CD14-positive monocyte (primary cell): Measurements from ENCODE around the gene CCRL2. TPM values are rescaled to one million over a fixed set of nuclear protein-coding genes. Genes with fewer than 3 reads are reported as not detected.
A peak's percentile ranks its signal among the peaks of the same experiment; 100 is the strongest.

Source experiments
- DNase-seq, 3 donors: peaks; one replicate each; pipeline ENCODE4 v3.0.0-alpha.2; 2011 to 2022
- H2AFZ ChIP-seq: 2 replicates; pipeline ENCODE4 v1.6.0; 2012; ENCODE audit warnings: mild to moderate bottlenecking, low read depth, low read length, inconsistent platforms; ENCODE audit not compliant: insufficient read depth, poor library complexity, severe bottlenecking
- H3K27ac ChIP-seq, 2 donors: 1 replicate in 1 of 2; 2 replicates in 1 of 2; pipeline ENCODE4 v1.5.1; 2012 to 2013; ENCODE audit warnings: low read length in 2 of 2, control low read depth in 1 of 2, inconsistent platforms in 1 of 2, low read depth in 1 of 2, mild to moderate bottlenecking in 1 of 2
- H3K27me3 ChIP-seq, 2 donors: one replicate each; pipeline versions ENCODE4 v1.6.0 to v1.6.1; 2011 to 2013; ENCODE audit warnings: low read length in 2 of 2; ENCODE audit not compliant: control insufficient read depth in 2 of 2, insufficient read depth in 2 of 2
- H3K36me3 ChIP-seq, 2 donors: replicated peaks in 1 of 2; 1 replicate in 1 of 2; 2 replicates in 1 of 2; pipeline versions ENCODE4 v1.5.1 to v1.6.1; 2012 to 2013; ENCODE audit warnings: low read length in 2 of 2, control low read depth in 1 of 2, inconsistent platforms in 1 of 2, mild to moderate bottlenecking in 1 of 2; ENCODE audit not compliant: insufficient read depth in 2 of 2, control insufficient read depth in 1 of 2
- H3K4me1 ChIP-seq, 2 donors: 1 replicate in 1 of 2; 2 replicates in 1 of 2; pipeline versions ENCODE4 v1.5.1 to v1.6.1; 2012 to 2013; ENCODE audit warnings: low read length in 2 of 2, control low read depth in 1 of 2, inconsistent platforms in 1 of 2, mild to moderate bottlenecking in 1 of 2, moderate library complexity in 1 of 2; ENCODE audit not compliant: insufficient read depth in 2 of 2, control insufficient read depth in 1 of 2
- H3K4me2 ChIP-seq: replicated peaks from 2 replicates; pipeline ENCODE3; 2012; ENCODE audit warnings: low read length, moderate library complexity, mild to moderate bottlenecking; ENCODE audit not compliant: poor library complexity, severe bottlenecking; ENCODE audit errors: extremely low read depth
- H3K4me3 ChIP-seq, 3 experiments: fragments of 200-600 bp in 1 of 3; sonication (generic) in 1 of 3; replicated peaks in 1 of 3; 1 replicate in 2 of 3; 2 replicates in 1 of 3; pipeline ENCODE4 v1.5.1; 2011 to 2013; ENCODE audit warnings: low read length in 3 of 3, mild to moderate bottlenecking in 3 of 3, control low read depth in 2 of 3, low read depth in 2 of 3, inconsistent platforms in 1 of 3, moderate library complexity in 1 of 3
- H3K79me2 ChIP-seq: 2 replicates; pipeline ENCODE4 v1.6.0; 2012; ENCODE audit warnings: mild to moderate bottlenecking, control low read depth, inconsistent platforms, low read length, moderate library complexity; ENCODE audit not compliant: insufficient read depth
- H3K9ac ChIP-seq: 2 replicates; pipeline ENCODE4 v1.6.0; 2017; ENCODE audit warnings: low read length, mild to moderate bottlenecking; ENCODE audit not compliant: insufficient read depth, poor library complexity, severe bottlenecking
- H3K9me3 ChIP-seq, 2 donors: replicated peaks in 1 of 2; 1 replicate in 1 of 2; 2 replicates in 1 of 2; pipeline versions ENCODE4 v1.5.1 to v1.6.1; 2012 to 2013; ENCODE audit warnings: low read length in 2 of 2, control low read depth in 1 of 2; ENCODE audit not compliant: control insufficient read depth in 1 of 2, insufficient read depth in 1 of 2
- H4K20me1 ChIP-seq: 2 replicates; pipeline ENCODE4 v1.6.0; 2012; ENCODE audit warnings: mild to moderate bottlenecking, low read length, control low read depth, moderate library complexity; ENCODE audit not compliant: insufficient read depth
- H3K27ac Mint-ChIP-seq, 7 donors: one replicate each; pipeline ENCODE4 v1.8.0; 2020; ENCODE audit warnings: mild to moderate bottlenecking in 7 of 7, mixed read lengths in 7 of 7, moderate library complexity in 6 of 7, inconsistent platforms in 2 of 7
- H3K27me3 Mint-ChIP-seq, 3 donors: one replicate each; pipeline ENCODE4 v1.8.0; 2021 to 2022; ENCODE audit warnings: low read depth in 3 of 3, mild to moderate bottlenecking in 3 of 3, mixed read lengths in 3 of 3, moderate library complexity in 3 of 3, inconsistent platforms in 1 of 3
- H3K36me3 Mint-ChIP-seq, 2 donors: one replicate each; pipeline ENCODE4 v1.8.0; 2020; ENCODE audit warnings: mixed read lengths in 2 of 2, inconsistent platforms in 1 of 2, mild to moderate bottlenecking in 1 of 2
- H3K4me1 Mint-ChIP-seq: one replicate; pipeline ENCODE4 v1.8.0; 2020; ENCODE audit warnings: mild to moderate bottlenecking, mixed read lengths
- H3K4me3 Mint-ChIP-seq, 2 donors: one replicate each; pipeline ENCODE4 v1.8.0; 2020; ENCODE audit warnings: mild to moderate bottlenecking in 2 of 2, mixed read lengths in 2 of 2, moderate library complexity in 1 of 2
- H3K9me3 Mint-ChIP-seq, 7 donors: one replicate each; pipeline ENCODE4 v1.8.0; 2020 to 2022; ENCODE audit warnings: mixed read lengths in 7 of 7, mild to moderate bottlenecking in 6 of 7, moderate library complexity in 6 of 7, inconsistent platforms in 2 of 7
- WGBS: methylation state at CpG from one replicate; pipeline ENCODE4 v1.1.5; 2013; ENCODE audit warnings: missing lambda C conversion rate; ENCODE audit not compliant: insufficient coverage; 5-methylcytosine and 5-hydroxymethylcytosine counted together
- intact Hi-C, 2 donors: fragments of 100-400 bp; cut with micrococcal nuclease; formaldehyde crosslinking; loops; one replicate each; pipeline versions ENCODE4 v1.15.0 to v1.15.1; 2023
- polyA plus RNA-seq, 3 donors: library from polyadenylated mRNA; depleted of rRNA in 1 of 3; unstranded in 2 of 3; stranded (reverse) in 1 of 3; fragments of 300-500 nt in 2 of 3; fragments of >200 nt in 1 of 3; fragmentation: Illumina TruSeq in 2 of 3; gene quantifications; 1 replicate in 2 of 3; 2 replicates in 1 of 3; pipeline ENCODE4 v1.2.3, GENCODE V29; 2012 to 2021
- TF ChIP-seq, protein P1 (sequence below): fragments of 200-600 bp; IDR thresholded peaks from one replicate; pipeline ENCODE4 v1.8.0; 2022; ENCODE audit warnings: antibody characterized with exemption, mild to moderate bottlenecking

Gene CCRL2
- polyA plus RNA-seq, 3 donors, result 10.2 to 15.3 (median 11.7) TPM

DNA sequence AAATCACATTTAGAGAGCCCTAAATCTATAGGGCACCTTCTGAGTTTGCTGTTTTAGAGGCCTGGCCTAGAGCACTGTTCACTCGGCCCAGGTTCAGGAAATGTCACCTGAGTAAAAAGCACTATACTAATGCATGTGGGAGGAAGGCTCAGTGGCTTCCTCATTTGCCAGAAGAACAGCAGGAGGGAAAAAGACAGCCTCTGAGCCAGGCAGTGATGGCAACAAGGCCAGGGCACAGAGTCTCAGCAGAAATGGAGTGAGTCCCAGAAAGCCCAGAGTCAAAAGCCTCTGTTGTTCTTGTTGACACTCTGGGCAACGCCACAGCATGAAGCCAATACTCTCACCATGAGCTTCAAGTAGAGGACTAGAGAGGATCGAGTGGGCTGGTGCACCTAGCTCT, 31.8 kb downstream of the CCRL2 start:
- Mint-ChIP-seq H3K27ac (peak overlapping the region in 1 of 7 donors; percentile 70), H3K4me3 (no peak overlapping the region), H3K4me1 (peaks cover 12% of the 10 kb centered on the region), H3K9me3 (no peaks in the 10 kb centered on the region), H3K27me3 (peaks cover 0 to 1% (median 0%) of the 10 kb centered on the region in 3 donors), H3K36me3 (no peaks in the 10 kb centered on the region)
- no peak overlapping the region for H3K27ac ChIP-seq
- WGBS, result 75% methylated on average over 3 of the region's 3 CpGs
- intact Hi-C loops, result no loop called here
- H3K9me3 ChIP-seq, result no peaks in the 10 kb centered on the region
- no peak overlapping the region for H3K4me3 ChIP-seq
- H2AFZ ChIP-seq, result no peak overlapping the region
- no peak overlapping the region for H3K9ac ChIP-seq
- H4K20me1 ChIP-seq, result no peaks in the 10 kb centered on the region
- TF ChIP-seq, protein P1, sequence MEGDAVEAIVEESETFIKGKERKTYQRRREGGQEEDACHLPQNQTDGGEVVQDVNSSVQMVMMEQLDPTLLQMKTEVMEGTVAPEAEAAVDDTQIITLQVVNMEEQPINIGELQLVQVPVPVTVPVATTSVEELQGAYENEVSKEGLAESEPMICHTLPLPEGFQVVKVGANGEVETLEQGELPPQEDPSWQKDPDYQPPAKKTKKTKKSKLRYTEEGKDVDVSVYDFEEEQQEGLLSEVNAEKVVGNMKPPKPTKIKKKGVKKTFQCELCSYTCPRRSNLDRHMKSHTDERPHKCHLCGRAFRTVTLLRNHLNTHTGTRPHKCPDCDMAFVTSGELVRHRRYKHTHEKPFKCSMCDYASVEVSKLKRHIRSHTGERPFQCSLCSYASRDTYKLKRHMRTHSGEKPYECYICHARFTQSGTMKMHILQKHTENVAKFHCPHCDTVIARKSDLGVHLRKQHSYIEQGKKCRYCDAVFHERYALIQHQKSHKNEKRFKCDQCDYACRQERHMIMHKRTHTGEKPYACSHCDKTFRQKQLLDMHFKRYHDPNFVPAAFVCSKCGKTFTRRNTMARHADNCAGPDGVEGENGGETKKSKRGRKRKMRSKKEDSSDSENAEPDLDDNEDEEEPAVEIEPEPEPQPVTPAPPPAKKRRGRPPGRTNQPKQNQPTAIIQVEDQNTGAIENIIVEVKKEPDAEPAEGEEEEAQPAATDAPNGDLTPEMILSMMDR, result no peak
- H3K4me2 ChIP-seq, result no peak overlapping the region
- H3K27me3 ChIP-seq, result no peaks in the 10 kb centered on the region
- H3K79me2 ChIP-seq, result no peaks in the 10 kb centered on the region
- no peaks in the 10 kb centered on the region for H3K4me1 ChIP-seq
- no peaks in the 10 kb centered on the region for H3K36me3 ChIP-seq
- DNase-seq, result no peak

DNA sequence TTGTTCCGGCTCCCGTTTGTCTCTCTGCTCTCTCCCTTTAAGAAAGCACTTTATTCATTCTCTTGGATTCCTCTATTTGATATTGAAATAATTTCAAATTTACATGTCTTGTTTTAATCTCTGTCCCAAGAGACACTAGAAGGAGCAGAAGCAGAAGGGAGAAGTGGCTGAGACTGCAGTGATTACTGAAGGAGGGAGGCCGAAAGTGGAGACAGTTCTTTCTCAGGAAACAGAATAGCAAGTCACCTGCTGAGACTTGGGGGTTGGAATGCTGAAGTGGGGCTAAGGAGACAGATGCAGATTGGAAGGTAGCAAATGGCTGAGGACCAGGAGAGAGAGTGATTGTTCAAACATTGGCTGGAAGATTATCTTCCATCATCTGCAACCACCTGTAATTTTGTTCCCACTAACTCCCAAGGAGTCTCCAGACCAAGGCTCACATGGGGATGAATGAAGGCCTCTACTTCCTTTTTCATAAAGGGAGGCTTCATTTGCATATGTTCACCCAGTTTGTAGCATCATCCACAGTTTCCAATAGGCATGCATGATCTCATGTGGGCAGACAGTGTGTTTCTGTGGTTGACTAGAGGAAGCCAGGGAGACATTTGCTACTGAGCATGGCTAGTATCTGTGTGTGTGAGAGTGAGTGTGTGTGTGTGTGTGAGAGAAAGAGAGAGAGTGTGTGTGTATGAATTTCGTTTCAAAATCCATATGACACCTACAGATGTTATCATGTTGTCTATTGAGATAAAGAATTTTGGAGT, 33.7 kb downstream of the CCRL2 start:
- peaks cover 0 to 2% (median 0%) of the 10 kb centered on the region in 3 donors for H3K27me3 Mint-ChIP-seq
- Histone ChIP-seq H3K4me1 (no peaks in the 10 kb centered on the region), H3K79me2 (no peaks in the 10 kb centered on the region), H3K9me3 (no peaks in the 10 kb centered on the region), H2AFZ (no peak overlapping the region), H3K4me2 (no peak overlapping the region), H3K36me3 (no peaks in the 10 kb centered on the region), H4K20me1 (no peaks in the 10 kb centered on the region), H3K27me3 (no peaks in the 10 kb centered on the region), H3K4me3 (no peak overlapping the region), H3K27ac (no peak overlapping the region), H3K9ac (no peak overlapping the region)
- 22% methylated on average over 1 of the region's 4 CpGs for WGBS
- TF ChIP-seq, protein P1, result no peak
- no peak overlapping the region for H3K4me3 Mint-ChIP-seq
- H3K36me3 Mint-ChIP-seq, result no peaks in the 10 kb centered on the region
- intact Hi-C loops, result loop anchor here in 1 of 2 donors (5.0 to 10.0 kb wide), 3 partner anchors 58 to 506 kb away; no protein-coding TSS in a partner anchor
- peaks cover 12% of the 10 kb centered on the region for H3K4me1 Mint-ChIP-seq
- H3K9me3 Mint-ChIP-seq, result no peaks in the 10 kb centered on the region
- peak; percentile 32 to 68 (median 48) for DNase-seq
- peak overlapping the region in 1 of 7 donors; percentile 22 for H3K27ac Mint-ChIP-seq
